MCF 10A (cell line): Measurements from ENCODE around the gene OR6M1. TPM values are rescaled to one million over a fixed set of nuclear protein-coding genes. Genes with fewer than 3 reads are reported as not detected.

Experiments
- BruUV-seq: library from RNA; stranded (reverse); fragments of 400-500 nt; replicated peaks from 2 replicates; lab custom pipeline; 2021; lab: Mats Ljungman, UMichigan
- CTCF ChIA-PET: fragments of 300-600 bp; sonication (Branson Sonifier 250); formaldehyde crosslinking; extraction: SDS; loops from one replicate; lab custom pipeline; 2021; ENCODE audit warnings: antibody characterized with exemption, inconsistent platforms; lab: Yijun Ruan, JAX
- POLR2A ChIA-PET: fragments of 300-600, 350-650 bp; sonication (Branson Sonifier 250); formaldehyde crosslinking; extraction: SDS; loops from one replicate; lab custom pipeline; 2020; ENCODE audit warnings: antibody characterized with exemption, inconsistent platforms; lab: Yijun Ruan, JAX
- DNase-seq: peaks from one replicate; pipeline ENCODE4 v3.0.0-alpha.2; 2018; ENCODE audit not compliant: unreplicated experiment
- H3K27ac Mint-ChIP-seq: one replicate; pipeline ENCODE4 v1.8.0; 2022; ENCODE audit warnings: mild to moderate bottlenecking, low read depth, mixed read lengths; ENCODE audit not compliant: unreplicated experiment
- H3K27me3 Mint-ChIP-seq: one replicate; pipeline ENCODE4 v1.8.0; 2022; ENCODE audit warnings: mixed read lengths; ENCODE audit not compliant: insufficient read depth, unreplicated experiment
- H3K36me3 Mint-ChIP-seq: one replicate; pipeline ENCODE4 v1.8.0; 2022; ENCODE audit warnings: mild to moderate bottlenecking, moderate library complexity, mixed read lengths; ENCODE audit not compliant: insufficient read depth, unreplicated experiment
- H3K4me1 Mint-ChIP-seq: one replicate; pipeline ENCODE4 v1.8.0; 2022; ENCODE audit warnings: mixed read lengths; ENCODE audit not compliant: insufficient read depth, unreplicated experiment
- H3K4me3 Mint-ChIP-seq: one replicate; pipeline ENCODE4 v1.8.0; 2022; ENCODE audit warnings: mild to moderate bottlenecking, moderate library complexity, mixed read lengths; ENCODE audit not compliant: unreplicated experiment
- H3K9me3 Mint-ChIP-seq: one replicate; pipeline ENCODE4 v1.8.0; 2022; ENCODE audit warnings: mixed read lengths; ENCODE audit not compliant: unreplicated experiment
- intact Hi-C: fragments of 100-400 bp; cut with micrococcal nuclease; formaldehyde crosslinking; loops from 2 replicates; pipeline ENCODE4 v1.14.1; 2022
- total RNA-seq: library from RNA; stranded (reverse); gene quantifications from 2 replicates; pipeline ENCODE4 v1.2.3, GENCODE V29; 2022
- TF ChIP-seq, protein P1 (sequence below): fragments of 200-600 bp; IDR thresholded peaks from one replicate; pipeline ENCODE4 v1.8.0; 2022; ENCODE audit warnings: antibody characterized with exemption, mild to moderate bottlenecking; ENCODE audit not compliant: unreplicated experiment

OR6M1 gene
- total RNA-seq, 1 experiment from 2014 or later, result not detected

DNA sequence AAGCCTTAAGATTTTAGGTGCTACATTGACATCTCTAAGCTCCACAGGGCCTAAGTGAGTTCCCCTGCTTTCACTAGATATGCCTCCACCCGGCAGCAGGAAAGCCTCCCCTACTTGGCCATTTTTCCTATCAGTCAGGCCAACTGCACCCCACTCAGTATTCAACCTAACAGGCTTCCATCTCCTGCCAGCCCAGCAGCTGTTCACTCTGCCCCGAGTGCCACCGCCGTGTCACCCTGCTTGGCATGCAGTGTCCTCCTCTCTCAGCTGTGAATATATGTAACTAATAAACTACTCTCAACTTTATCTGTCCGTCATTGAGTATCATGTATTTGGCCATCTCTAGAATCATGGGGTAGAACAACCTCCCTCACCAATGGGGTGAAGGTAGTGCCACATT is 9.0 kb upstream of the OR6M1 start:
- CTCF ChIA-PET, result no interaction called here
- H3K27ac Mint-ChIP-seq, result no peak overlapping the region
- intact Hi-C loops, result no loop called here
- no peaks in the 10 kb centered on the region for H3K36me3 Mint-ChIP-seq
- H3K9me3 Mint-ChIP-seq, result no peaks in the 10 kb centered on the region
- TF ChIP-seq, protein P1, sequence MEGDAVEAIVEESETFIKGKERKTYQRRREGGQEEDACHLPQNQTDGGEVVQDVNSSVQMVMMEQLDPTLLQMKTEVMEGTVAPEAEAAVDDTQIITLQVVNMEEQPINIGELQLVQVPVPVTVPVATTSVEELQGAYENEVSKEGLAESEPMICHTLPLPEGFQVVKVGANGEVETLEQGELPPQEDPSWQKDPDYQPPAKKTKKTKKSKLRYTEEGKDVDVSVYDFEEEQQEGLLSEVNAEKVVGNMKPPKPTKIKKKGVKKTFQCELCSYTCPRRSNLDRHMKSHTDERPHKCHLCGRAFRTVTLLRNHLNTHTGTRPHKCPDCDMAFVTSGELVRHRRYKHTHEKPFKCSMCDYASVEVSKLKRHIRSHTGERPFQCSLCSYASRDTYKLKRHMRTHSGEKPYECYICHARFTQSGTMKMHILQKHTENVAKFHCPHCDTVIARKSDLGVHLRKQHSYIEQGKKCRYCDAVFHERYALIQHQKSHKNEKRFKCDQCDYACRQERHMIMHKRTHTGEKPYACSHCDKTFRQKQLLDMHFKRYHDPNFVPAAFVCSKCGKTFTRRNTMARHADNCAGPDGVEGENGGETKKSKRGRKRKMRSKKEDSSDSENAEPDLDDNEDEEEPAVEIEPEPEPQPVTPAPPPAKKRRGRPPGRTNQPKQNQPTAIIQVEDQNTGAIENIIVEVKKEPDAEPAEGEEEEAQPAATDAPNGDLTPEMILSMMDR, result no peak
- no peak overlapping the region for H3K4me3 Mint-ChIP-seq
- no peaks in the 10 kb centered on the region for H3K27me3 Mint-ChIP-seq
- POLR2A ChIA-PET, result no interaction called here
- no TSS peak for BruUV-seq
- no peaks in the 10 kb centered on the region for H3K4me1 Mint-ChIP-seq
- no peak for DNase-seq

- Mint-ChIP-seq H3K36me3 (no peaks in the 10 kb centered on the region), H3K27ac (no peak overlapping the region), H3K9me3 (no peaks in the 10 kb centered on the region), H3K4me3 (no peak overlapping the region), H3K4me1 (peaks cover 7% of the 10 kb centered on the region), H3K27me3 (no peaks in the 10 kb centered on the region)
- TF ChIP-seq, protein P1, result no peak
- POLR2A ChIA-PET, result interaction anchor here (0.6 kb wide), 1 partner anchor 31 kb away, joined by 3 read pairs; no protein-coding TSS in a partner anchor
- no TSS peak for BruUV-seq
- intact Hi-C loops, result no loop called here
- CTCF ChIA-PET, result no interaction called here
- DNase-seq, result no peak
Measured at GRCh38 chr11:123801765-123802164, 4.4 kb downstream of the OR6M1 start.

DNA sequence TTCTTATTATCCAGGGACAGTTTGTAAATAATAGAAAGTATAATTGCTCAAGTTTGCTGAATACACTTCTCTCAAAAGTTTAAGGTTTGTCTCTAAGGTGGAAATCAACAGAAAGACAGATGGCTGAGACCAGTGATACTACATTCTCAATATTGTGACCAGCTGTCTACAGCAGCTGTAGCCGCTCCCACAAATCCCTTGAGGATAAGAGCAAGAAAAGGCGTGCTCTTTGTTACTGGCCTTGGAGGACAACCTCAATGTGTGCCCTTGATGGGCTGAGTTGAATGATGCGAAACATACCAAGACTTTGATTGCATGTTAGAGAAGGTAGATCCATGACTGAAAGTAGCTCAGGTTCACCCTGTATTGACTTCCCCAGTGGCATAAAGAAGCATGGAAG is 6.1 kb downstream of the OR6M1 start:
- TF ChIP-seq, protein P1, result no peak
- no peak overlapping the region for H3K4me3 Mint-ChIP-seq
- ChIA-PET POLR2A (interaction anchor here (1.0 kb wide), 1 partner anchor 23 kb away, joined by 3 read pairs; no protein-coding TSS in a partner anchor), CTCF (no interaction called here)
- H3K36me3 Mint-ChIP-seq, result no peaks in the 10 kb centered on the region
- H3K27me3 Mint-ChIP-seq, result no peaks in the 10 kb centered on the region
- intact Hi-C loops, result no loop called here
- H3K27ac Mint-ChIP-seq, result no peak overlapping the region
- BruUV-seq, result no TSS peak
- DNase-seq, result no peak
- H3K9me3 Mint-ChIP-seq, result no peaks in the 10 kb centered on the region
- H3K4me1 Mint-ChIP-seq, result peaks cover 7% of the 10 kb centered on the region

DNA sequence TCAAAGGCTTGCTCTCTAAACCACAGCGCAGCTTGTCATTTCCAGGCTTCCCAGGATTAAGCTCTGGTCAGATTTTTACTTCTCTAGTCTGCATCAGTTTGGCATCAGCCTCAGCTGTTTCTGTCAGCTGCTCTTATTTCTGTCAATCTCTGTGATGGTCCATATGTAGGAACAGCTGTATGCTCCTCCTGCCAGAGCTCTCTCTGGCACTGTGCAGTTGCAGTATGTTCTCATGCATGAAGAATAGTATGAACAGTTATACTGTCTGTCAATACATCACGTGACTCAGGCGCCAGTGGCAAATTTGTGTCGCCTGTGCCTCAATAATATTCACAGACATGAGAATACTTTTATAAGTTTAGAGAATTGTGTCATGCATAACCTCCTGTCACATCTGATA is 6.7 kb downstream of the OR6M1 start:
- intact Hi-C loops, result no loop called here
- no TSS peak for BruUV-seq
- TF ChIP-seq, protein P1, result no peak
- no peak overlapping the region for H3K4me3 Mint-ChIP-seq
- ChIA-PET POLR2A (interaction anchor here (0.9 to 1.0 kb wide), 2 partner anchors 23 to 53 kb away, joined by 3 to 4 read pairs; no protein-coding TSS in a partner anchor), CTCF (interaction anchor here (0.6 kb wide), 2 partner anchors 88 to 510 kb away, joined by 3 to 5 read pairs; no protein-coding TSS in a partner anchor)
- H3K4me1 Mint-ChIP-seq, result peaks cover 7% of the 10 kb centered on the region
- no peak for DNase-seq
- H3K36me3 Mint-ChIP-seq, result no peaks in the 10 kb centered on the region
- no peaks in the 10 kb centered on the region for H3K27me3 Mint-ChIP-seq
- H3K9me3 Mint-ChIP-seq, result no peaks in the 10 kb centered on the region
- no peak overlapping the region for H3K27ac Mint-ChIP-seq
